ENCODE results near the gene KDM4F. TPM values are rescaled to one million over a fixed set of nuclear protein-coding genes. Genes with fewer than 3 reads are reported as not detected.
"Not testable (repeated sequence)": the region's sequence is repeated elsewhere in the genome, so short reads cannot be mapped to it uniquely, and the experiment has no call there.

Gene KDM4F
- total RNA-seq, 4 donors from 2014 or later = not detected

- no peaks in the 10 kb centered on the region for H3K36me3 ChIP-seq
- no peak within 1 kb of the TSS for H3K4me3 ChIP-seq (replicated peaks in 1 of 3)
- WGBS, 2 donors = 92 to 96% methylated on average over 1 of the region's 1 CpG
- no peak for DNase-seq
- H3K4me1 ChIP-seq = no peaks in the 10 kb centered on the region
- no peaks in the 10 kb centered on the region for H3K9me3 ChIP-seq
- intact Hi-C loops (cut with DNase I) = no loop called here
- no peak within 1 kb of the TSS for H3K27ac ChIP-seq
- H3K27me3 ChIP-seq = no peaks in the 10 kb centered on the region
- TF ChIP-seq POLR2A (IDR thresholded peaks at IDR 0.05) (no peak), CTCF (IDR thresholded peaks at IDR 0.05) (no peak)
These were observed 24.3 kb upstream of the KDM4F start, which contains the start of gene KDM4E for GRCh38 chr11:95024958-95025357. Gene KDM4E, plus strand, starts transcription at chr11:95025258. Its CDS starts 300 bp downstream, at chr11:95025558.

- 95% methylated on average over 8 of the region's 9 CpGs for WGBS, 2 donors
- H3K27me3 ChIP-seq; H3K27ac ChIP-seq; H3K36me3 ChIP-seq; H3K4me1 ChIP-seq; DNase-seq; H3K4me3 ChIP-seq (replicated peaks in 1 of 3); intact Hi-C loops (cut with DNase I); H3K9me3 ChIP-seq: not testable (repeated sequence)
These were observed 23.6 kb upstream of the KDM4F start for GRCh38 chr11:95025594-95025993.

- Histone ChIP-seq H3K36me3 (no peaks in the 10 kb centered on the region), H3K4me1 (no peaks in the 10 kb centered on the region), H3K27ac (no peak overlapping the region), H3K4me3 (replicated peaks in 1 of 3) (no peak overlapping the region), H3K9me3 (no peaks in the 10 kb centered on the region), H3K27me3 (no peaks in the 10 kb centered on the region)
- 91 to 92% methylated on average over 3 of the region's 3 CpGs for WGBS, 2 donors
- TF ChIP-seq POLR2A (IDR thresholded peaks at IDR 0.05) (no peak), CTCF (IDR thresholded peaks at IDR 0.05) (no peak)
- DNase-seq = no peak
- intact Hi-C loops (cut with DNase I) = no loop called here
These were observed 20.9 kb upstream of the KDM4F start for GRCh38 chr11:95028357-95028756.

- Histone ChIP-seq H3K9me3 (no peaks in the 10 kb centered on the region), H3K27ac (no peak overlapping the region), H3K36me3 (no peaks in the 10 kb centered on the region), H3K27me3 (peaks cover 6% of the 10 kb centered on the region), H3K4me1 (no peaks in the 10 kb centered on the region), H3K4me3 (replicated peaks in 1 of 3) (no peak overlapping the region)
- WGBS, 2 donors = 89 to 94% methylated on average over 1 of the region's 1 CpG
- intact Hi-C loops (cut with DNase I) = no loop called here
- TF ChIP-seq CTCF (IDR thresholded peaks at IDR 0.05) (no peak), POLR2A (IDR thresholded peaks at IDR 0.05) (no peak)
- no peak for DNase-seq
These were observed 16.2 kb upstream of the KDM4F start for GRCh38 chr11:95033051-95033450.

GRCh38 chr11:95035316-95035715 is 13.9 kb upstream of the KDM4F start:
- no peak for DNase-seq
- no peak overlapping the region for H3K27ac ChIP-seq
- no peak for TF ChIP-seq CTCF (IDR thresholded peaks at IDR 0.05)
- no peak for TF ChIP-seq POLR2A (IDR thresholded peaks at IDR 0.05)
- no peaks in the 10 kb centered on the region for H3K36me3 ChIP-seq
- no peaks in the 10 kb centered on the region for H3K4me1 ChIP-seq
- WGBS, 2 donors = 78 to 92% methylated on average over 2 of the region's 2 CpGs
- H3K4me3 ChIP-seq (replicated peaks in 1 of 3) = no peak overlapping the region
- intact Hi-C loops (cut with DNase I) = no loop called here
- no peaks in the 10 kb centered on the region for H3K9me3 ChIP-seq
- peaks cover 6% of the 10 kb centered on the region for H3K27me3 ChIP-seq

GRCh38 chr11:95037356-95038035 is 11.7 kb upstream of the KDM4F start:
- H3K4me1 ChIP-seq; H3K27ac ChIP-seq; H3K9me3 ChIP-seq; H3K36me3 ChIP-seq; H3K27me3 ChIP-seq; intact Hi-C loops (cut with DNase I): not testable (repeated sequence)
- peak in 1 of 2 donors; percentile 6 for DNase-seq
- H3K4me3 ChIP-seq (replicated peaks in 1 of 3) = peak overlapping the region in 1 of 3 donors; percentile 24
- 31 to 44% methylated on average over 18 to 45 of the region's 71 CpGs for WGBS, 2 donors
